Nephron progenitor cell (in vitro differentiated cells): ENCODE data around the gene BTF3L4.
"Not testable (repeated sequence)": the region's sequence is repeated elsewhere in the genome, so short reads cannot be mapped to it uniquely, and the experiment has no call there.

ENCODE experiments used
- DNase-seq: peaks from one replicate; pipeline ENCODE4 v3.0.0; 2021
- H3K27ac Mint-ChIP-seq: 2 replicates; pipeline ENCODE4 v1.8.0; 2021; ENCODE audit warnings: mild to moderate bottlenecking, moderate library complexity, mixed read lengths
- H3K27me3 Mint-ChIP-seq: 2 replicates; pipeline ENCODE4 v1.8.0; 2021; ENCODE audit warnings: mild to moderate bottlenecking, low read depth, mixed read lengths; ENCODE audit not compliant: poor library complexity
- H3K36me3 Mint-ChIP-seq: 2 replicates; pipeline ENCODE4 v1.8.0; 2021; ENCODE audit warnings: low read depth, mixed read lengths
- H3K4me1 Mint-ChIP-seq: 2 replicates; pipeline ENCODE4 v1.8.0; 2021; ENCODE audit warnings: mixed read lengths
- H3K4me3 Mint-ChIP-seq: 2 replicates; pipeline ENCODE4 v1.8.0; 2021; ENCODE audit warnings: mild to moderate bottlenecking, moderate library complexity, mixed read lengths
- H3K9me3 Mint-ChIP-seq: 2 replicates; pipeline ENCODE4 v1.8.0; 2021; ENCODE audit warnings: mild to moderate bottlenecking, moderate library complexity, mixed read lengths
- TF ChIP-seq, protein P1 (sequence below): fragments of 200-600 bp; sonication (generic); IDR thresholded peaks from 2 replicates; pipeline ENCODE4 v1.5.0; 2021; ENCODE audit warnings: antibody characterized with exemption

Gene BTF3L4

DNA sequence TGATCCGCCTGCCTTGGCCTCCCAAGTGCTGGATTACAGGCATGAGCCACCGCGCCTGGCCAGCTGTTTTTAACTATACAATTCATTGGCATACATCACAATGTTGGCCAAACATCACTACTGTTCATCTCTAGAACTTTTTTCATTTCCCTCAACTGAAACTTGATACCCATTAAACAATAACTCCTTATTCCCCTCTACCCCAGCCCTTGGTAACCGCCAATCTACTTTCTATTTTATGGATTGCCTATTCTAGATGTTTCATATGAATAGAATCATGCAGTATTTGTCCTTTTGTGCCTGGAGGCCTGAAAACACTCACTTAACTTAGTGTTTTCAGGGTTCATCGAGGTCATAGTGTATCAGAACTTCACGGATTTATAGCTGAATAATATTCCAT, 16.2 kb downstream of the BTF3L4 start:
- TF ChIP-seq, protein P1, sequence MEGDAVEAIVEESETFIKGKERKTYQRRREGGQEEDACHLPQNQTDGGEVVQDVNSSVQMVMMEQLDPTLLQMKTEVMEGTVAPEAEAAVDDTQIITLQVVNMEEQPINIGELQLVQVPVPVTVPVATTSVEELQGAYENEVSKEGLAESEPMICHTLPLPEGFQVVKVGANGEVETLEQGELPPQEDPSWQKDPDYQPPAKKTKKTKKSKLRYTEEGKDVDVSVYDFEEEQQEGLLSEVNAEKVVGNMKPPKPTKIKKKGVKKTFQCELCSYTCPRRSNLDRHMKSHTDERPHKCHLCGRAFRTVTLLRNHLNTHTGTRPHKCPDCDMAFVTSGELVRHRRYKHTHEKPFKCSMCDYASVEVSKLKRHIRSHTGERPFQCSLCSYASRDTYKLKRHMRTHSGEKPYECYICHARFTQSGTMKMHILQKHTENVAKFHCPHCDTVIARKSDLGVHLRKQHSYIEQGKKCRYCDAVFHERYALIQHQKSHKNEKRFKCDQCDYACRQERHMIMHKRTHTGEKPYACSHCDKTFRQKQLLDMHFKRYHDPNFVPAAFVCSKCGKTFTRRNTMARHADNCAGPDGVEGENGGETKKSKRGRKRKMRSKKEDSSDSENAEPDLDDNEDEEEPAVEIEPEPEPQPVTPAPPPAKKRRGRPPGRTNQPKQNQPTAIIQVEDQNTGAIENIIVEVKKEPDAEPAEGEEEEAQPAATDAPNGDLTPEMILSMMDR = no peak
- Mint-ChIP-seq H3K36me3 (peaks cover 53% of the 10 kb centered on the region), H3K4me3 (no peak overlapping the region), H3K9me3 (peaks cover 4% of the 10 kb centered on the region), H3K27ac (no peak overlapping the region), H3K27me3 (no peaks in the 10 kb centered on the region), H3K4me1 (no peaks in the 10 kb centered on the region)
- no peak for DNase-seq

DNA sequence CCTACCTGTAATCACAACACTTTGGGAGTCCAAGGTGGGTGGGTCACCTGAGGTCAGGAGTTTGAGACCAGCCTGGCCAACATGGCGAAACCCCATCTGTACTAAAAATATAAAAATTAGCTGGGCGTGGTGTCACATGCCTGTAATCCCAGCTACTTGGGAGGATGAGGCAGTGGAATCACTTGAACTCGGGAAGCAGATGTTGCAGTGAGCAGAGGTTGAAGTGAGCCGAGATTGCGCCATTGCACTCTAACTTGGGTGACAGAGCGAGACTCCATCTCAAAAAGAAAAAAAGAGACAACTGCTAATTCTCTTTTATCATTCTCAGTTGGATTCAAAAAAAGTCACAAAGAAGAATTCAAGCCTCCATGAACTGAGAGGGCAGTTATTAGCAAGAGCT, 21.2 kb downstream of the BTF3L4 start:
- DNase-seq, H3K9me3 Mint-ChIP-seq, H3K4me1 Mint-ChIP-seq, H3K4me3 Mint-ChIP-seq, H3K27me3 Mint-ChIP-seq: not testable (repeated sequence)
- Mint-ChIP-seq H3K36me3 (peaks cover 62% of the 10 kb centered on the region), H3K27ac (peak overlapping the region; percentile 90)

DNA sequence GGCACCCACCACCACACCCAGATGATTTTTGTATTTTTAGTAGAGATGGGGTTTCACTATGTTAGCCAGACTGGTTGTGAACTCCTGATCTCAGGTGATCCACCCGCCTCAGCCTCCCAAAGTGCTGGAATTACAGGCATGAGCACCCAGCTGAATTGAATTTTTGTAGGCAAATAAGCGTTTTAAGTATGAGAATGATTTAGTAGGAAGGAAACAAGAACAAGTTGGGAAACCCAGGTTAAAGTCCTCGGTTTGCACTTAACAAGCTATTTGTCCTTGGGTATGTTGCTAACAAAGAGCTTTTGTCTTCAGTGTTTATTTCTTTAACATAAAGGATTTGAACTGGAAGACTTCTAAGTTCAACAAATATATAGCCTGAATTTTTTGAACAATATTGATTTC, 23.9 kb downstream of the BTF3L4 start:
- Mint-ChIP-seq H3K27me3 (no peaks in the 10 kb centered on the region), H3K4me3 (no peak overlapping the region), H3K4me1 (no peaks in the 10 kb centered on the region), H3K9me3 (no peaks in the 10 kb centered on the region), H3K36me3 (peaks cover 48% of the 10 kb centered on the region), H3K27ac (peak overlapping the region; percentile 75)
- DNase-seq = no peak
- TF ChIP-seq, protein P1 = no peak

DNA sequence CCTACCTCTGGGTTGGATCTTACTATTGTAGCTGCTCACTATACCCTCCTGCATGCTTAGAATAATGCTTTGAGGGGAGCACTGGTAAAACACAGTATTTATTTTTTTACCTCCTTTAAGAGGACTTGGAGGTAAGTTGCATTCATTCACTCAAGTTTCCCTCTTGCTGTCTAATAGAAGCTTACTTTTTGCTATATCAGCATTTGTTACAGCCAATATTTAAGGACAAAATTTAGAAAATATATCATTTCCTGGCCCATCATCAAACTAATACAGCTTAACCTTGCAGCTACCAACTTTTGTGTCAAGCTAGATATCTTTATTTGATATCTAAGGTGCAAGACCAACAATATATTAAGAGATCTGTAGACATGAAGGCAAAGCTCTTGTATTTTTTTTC, 31.8 kb downstream of the BTF3L4 start:
- not testable (repeated sequence) for DNase-seq, H3K4me3 Mint-ChIP-seq, H3K27ac Mint-ChIP-seq, H3K27me3 Mint-ChIP-seq, H3K4me1 Mint-ChIP-seq
- Mint-ChIP-seq H3K9me3 (peaks cover 11% of the 10 kb centered on the region), H3K36me3 (peaks cover 62% of the 10 kb centered on the region)

DNA sequence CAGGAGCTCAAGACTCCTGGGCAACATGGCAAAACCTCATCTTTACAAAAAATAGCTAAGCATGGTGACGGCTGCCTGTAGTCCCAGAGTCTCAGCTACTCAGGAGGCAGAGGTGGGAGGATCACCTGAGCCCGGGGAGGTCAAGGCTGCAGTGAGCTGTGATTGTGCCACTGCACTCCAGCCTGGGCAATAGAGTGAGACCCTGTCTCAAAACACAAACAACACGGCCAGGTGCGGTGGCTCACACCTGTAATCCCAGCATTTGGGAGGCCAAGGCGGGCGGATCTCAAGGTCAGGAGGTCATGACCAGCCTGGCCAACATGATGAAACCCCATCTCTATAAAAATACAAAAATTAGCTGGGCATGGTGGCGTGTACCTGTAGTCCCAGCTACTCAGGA, 38.2 kb downstream of the BTF3L4 start:
- Mint-ChIP-seq H3K36me3 (peaks cover 35% of the 10 kb centered on the region), H3K9me3 (peaks cover 19% of the 10 kb centered on the region)
- H3K4me3 Mint-ChIP-seq, H3K27me3 Mint-ChIP-seq, H3K4me1 Mint-ChIP-seq, H3K27ac Mint-ChIP-seq, DNase-seq: not testable (repeated sequence)

DNA sequence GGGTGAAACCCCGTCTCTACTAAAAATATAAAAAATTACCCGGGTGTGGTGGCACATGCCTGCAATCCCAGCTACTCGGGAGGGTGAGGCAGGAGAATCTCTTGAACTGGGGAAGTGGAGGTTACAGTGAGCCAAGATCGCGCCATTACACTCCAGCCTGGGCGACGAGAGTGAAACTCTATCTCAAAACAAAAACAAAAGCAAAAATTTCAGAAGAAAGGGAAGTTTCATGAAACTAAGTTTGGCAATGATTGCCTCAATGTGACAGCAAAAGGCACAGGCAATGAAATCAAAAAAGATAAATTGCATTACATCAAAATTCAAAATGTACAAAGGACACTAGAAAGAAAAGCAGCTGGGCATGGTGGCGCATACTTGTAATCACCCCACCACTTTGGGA, 40.1 kb downstream of the BTF3L4 start:
- Mint-ChIP-seq H3K36me3 (peaks cover 16% of the 10 kb centered on the region), H3K4me1 (no peaks in the 10 kb centered on the region), H3K27ac (no peak overlapping the region), H3K4me3 (no peak overlapping the region), H3K9me3 (peaks cover 13% of the 10 kb centered on the region), H3K27me3 (peaks cover 7% of the 10 kb centered on the region)
- DNase-seq = no peak
- TF ChIP-seq, protein P1 = no peak

DNA sequence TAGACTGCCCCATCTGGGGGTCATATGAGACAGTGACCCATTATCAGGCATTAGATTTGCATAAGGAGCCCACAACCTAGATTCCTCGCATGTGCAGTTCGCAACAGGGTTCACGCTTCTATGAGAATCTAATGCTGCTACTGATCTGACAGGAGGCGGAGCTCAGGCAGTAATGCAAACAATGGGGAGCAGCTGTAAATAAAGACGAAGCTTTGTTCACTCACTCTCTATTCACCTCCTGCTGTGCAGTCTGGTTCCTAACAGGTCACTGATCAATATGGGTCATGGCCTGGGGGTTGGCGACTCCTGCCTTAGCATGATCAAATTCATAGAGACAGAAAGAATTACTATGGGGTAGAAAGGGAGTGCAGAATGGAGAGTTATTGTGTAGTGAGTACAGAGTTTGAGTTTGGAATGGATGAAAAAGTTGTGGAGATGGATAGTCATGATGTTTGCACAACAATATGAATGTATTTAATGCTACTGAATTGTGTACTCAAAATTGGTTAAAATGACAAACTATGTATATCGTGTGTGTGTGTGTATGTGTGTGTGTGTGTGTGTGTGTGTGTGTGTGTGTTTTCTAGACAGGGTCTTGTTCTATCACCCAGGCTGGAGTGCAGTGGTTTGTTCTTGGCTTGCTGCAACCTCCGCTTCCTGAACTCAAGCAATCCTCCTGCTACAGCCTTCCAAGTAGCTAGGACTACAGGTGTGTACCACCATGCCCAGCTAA, 42.2 kb downstream of the BTF3L4 start:
- Mint-ChIP-seq H3K36me3 (peaks cover 4% of the 10 kb centered on the region), H3K27ac (no peak overlapping the region), H3K4me1 (no peaks in the 10 kb centered on the region), H3K4me3 (no peak overlapping the region), H3K27me3 (peaks cover 5% of the 10 kb centered on the region), H3K9me3 (peaks cover 4% of the 10 kb centered on the region)
- no peak for DNase-seq
- TF ChIP-seq, protein P1 = no peak
